ENCODE data around the gene SPAG6.
"Not testable (repeated sequence)": the region's sequence is repeated elsewhere in the genome, so short reads cannot be mapped to it uniquely, and the experiment has no call there.

The SPAG6 gene

DNA sequence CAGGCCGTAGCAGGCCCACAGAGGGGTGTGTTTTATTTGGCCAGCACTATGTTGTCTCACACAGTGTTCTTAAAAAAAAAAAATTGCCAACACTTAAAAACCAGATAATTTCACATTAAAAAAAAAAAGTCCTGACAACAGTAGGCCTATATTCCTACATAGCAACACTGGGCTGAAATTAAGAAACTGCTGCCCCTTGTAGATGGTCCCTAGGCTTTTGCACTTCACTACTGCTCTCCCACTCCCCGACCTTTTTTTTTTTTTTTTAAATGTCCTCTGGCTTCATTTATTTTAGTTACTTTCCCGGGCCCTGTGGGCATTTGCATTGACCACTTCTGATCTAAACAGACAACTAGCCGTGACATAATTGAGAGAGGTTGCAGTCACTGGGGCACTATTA, 36.0 kb downstream of the SPAG6 start:
- DNase-seq = peak; percentile 36

DNA sequence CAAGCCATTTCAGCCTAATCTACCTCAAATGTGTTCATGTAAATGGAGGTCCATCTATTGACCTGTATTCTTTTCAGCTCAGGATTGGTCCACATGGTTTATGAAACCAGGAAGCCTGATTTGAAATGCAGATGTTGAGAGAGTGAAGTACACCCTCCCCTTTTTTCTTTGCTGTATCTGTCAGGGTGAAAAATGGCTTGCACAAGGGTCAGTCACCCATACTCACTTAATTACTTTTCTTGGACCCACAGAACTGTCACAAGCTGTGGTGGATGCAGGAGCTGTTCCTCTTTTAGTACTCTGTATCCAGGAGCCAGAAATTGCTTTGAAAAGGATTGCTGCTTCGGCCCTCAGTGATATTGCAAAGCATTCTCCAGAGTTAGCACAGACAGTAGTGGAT, 41.2 kb downstream of the SPAG6 start:
- peak; percentile 65 for DNase-seq

DNA sequence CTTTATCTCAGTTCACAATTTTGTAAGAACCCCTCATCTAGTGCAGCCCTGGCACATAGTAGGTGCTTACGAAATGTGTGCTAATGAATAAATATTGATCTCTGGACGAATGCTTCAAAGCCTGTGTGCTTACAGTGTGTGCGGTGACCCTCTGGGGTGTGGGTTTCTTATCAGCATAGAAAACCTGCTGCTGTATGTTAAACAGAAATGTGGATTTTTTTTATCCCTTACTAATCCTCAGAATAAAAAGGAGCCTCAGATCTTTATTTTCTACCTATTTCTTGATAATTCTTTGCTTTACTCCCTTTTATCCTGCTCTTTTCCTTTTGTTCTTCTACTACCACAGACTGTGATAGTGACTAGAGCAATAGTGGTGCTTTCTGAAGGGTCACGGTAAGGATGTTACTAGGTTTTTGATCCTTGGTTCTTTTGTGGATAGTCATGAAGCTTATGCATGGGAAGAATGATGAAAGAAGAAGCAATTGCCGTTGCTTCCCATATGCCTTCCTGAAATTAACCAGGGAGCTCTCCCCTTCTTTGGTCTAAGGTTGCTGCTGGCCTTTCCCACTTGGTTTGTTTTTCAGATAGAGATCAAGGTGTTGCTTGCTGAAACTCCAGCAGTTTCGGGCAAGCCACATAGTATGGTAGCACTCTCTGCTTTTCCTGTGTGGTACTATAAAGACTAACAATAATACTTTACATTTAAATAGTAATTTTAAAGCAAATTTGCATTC, 44.7 kb downstream of the SPAG6 start:
- peak; percentile 94 for DNase-seq

DNA sequence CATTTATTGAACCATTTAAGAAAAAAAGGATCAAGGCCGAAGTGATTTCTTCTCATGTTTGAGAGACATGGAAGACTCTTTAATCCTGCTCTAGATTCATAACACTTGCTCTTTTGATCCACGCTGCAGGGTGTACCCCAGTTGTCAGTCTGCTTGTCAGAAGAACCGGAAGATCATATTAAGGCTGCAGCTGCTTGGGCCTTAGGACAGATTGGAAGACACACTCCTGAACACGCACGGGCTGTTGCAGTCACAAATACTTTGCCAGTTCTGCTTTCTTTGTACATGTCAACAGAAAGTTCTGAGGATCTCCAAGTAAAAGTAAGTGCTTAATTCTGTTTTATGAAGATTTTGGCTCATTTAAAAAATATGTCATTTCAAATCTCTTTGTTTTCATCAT, 46.3 kb downstream of the SPAG6 start:
- peak; percentile 61 for DNase-seq

DNA sequence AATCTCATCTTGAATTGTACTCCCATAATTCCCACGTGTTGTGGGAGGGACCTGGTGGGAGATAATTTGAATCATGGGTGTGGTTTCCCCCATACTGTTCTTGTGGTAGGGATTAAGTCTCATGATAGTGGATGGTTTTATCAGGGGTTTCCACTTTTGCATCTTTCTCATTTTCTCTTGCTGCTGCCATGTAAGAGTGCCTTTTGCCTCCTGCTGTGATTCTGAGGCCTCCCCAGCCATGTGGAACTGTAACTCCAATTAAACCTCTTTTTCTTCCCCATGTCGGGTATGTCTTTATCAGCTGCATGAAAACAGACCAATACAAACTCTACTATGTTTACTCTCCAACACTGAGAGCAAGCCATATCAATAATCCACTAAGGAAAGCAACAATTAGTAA, 50.9 kb downstream of the SPAG6 start:
- DNase-seq = peak; percentile 64

DNA sequence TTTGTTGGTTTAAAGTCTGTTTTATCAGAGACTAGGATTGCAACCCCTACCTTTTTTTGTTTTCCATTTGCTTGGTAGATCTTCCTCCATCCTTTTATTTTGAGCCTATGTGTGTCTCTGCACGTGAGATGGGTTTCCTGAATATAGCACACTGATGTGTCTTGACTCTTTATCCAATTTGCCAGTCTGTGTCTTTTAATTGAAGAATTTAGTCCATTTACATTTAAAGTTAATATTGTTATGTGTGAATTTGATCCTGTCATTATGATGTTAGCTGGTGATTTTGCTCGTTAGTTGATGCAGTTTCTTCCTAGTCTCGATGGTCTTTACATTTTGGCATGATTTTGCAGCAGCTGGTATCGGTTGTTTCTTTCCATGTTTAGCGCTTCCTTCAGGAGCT, 61.6 kb downstream of the SPAG6 start:
- DNase-seq = not testable (repeated sequence)

DNA sequence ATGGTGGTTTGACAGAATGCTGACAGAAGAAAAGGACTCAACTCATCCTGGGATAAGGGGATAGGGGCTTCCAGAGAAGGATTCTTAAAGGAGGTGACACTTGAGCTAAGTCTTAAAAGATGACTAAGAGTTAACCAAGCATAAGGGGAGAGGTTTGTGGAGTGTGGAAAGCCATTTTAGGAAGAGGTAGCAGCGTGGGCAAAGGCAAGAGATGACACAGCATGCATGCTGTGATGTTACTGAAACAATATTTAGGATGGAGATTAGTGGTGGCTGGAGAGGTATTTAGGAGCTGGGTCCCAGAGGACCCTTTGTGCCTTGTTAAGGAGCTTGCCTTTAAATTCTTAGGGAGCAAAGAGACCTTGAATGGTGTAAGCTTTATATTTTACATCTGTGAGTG, 65.1 kb downstream of the SPAG6 start:
- DNase-seq = no peak

DNA sequence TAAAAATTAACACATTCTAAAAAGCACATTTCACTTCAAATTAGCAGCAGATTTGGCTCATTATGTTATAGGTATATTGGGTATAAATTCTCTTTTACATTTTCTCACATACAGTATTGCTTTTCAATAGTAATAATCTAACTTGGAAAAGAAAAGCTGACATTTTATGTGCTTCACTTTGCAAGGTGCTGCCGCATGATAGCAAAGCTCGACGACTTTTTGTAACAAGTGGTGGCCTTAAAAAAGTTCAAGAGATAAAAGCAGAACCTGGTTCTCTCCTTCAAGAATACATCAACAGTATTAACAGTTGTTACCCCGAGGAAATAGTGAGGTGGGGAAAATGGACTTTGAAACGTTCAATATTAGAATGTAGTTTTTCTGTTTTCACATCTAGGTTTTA, 65.5 kb downstream of the SPAG6 start:
- DNase-seq = no peak

DNA sequence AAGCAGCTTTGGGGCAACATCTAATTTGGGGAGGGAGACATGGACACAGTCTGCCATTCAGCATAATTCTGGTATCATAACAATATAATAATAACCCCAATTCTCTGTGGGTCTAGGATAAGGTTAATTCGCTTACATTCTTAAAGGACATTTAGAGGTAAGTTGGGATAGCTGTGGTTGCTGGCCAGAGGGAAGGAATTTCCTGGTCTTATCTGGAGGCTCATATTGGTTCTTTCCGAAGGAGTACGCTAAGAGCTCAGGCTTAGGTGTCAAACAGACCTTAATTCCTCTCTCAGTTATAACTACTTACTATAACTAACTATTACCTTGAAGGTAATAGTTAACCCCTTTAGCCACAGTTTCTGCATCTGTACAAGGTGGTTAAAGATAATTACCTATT, 68.8 kb downstream of the SPAG6 start:
- no peak for DNase-seq

DNA sequence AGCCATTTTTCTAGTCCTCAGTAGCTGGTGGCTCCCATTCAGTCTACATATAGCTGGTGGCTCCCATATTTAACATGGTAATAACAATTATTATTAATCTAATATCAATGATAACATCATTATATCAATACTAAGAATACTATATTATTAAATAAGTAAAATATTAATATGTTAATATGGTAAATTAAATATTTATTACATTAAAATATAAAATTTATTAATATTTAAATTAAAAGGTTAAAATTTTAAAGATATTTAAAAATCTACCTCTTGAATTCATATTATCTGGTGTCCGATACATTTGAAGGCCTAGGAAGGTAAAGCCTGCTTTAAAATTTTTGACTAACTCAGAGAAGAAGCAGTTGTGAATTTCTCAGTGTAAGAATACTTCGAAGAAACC, 69.8 kb downstream of the SPAG6 start:
- no peak for DNase-seq

DNA sequence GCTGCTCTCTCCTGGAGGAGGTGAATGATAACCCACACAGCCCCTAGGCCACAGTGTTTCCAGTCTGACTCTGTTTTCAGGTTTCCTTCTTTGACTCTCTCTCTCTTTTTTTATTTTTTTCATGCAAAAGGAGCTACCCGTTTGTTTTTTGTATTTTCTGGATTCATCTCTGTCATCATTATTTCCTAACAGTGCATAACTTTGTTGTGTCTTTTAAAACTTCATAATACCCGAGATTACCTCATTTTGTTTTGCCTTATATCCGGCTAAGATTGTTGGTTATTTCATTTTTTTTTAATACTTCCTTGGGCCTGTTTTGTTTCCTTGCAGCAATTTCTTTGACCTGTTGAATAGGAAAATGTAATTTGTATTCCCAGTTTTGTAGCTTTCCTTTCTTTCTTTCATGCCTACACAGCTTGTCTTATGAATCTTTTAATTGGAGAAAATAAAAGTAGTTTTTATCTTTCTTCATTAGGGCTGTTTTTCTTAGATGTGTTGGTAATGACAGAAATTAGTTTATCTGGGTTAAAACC, 72.5 kb downstream of the SPAG6 start:
- DNase-seq = peak; percentile 28

DNA sequence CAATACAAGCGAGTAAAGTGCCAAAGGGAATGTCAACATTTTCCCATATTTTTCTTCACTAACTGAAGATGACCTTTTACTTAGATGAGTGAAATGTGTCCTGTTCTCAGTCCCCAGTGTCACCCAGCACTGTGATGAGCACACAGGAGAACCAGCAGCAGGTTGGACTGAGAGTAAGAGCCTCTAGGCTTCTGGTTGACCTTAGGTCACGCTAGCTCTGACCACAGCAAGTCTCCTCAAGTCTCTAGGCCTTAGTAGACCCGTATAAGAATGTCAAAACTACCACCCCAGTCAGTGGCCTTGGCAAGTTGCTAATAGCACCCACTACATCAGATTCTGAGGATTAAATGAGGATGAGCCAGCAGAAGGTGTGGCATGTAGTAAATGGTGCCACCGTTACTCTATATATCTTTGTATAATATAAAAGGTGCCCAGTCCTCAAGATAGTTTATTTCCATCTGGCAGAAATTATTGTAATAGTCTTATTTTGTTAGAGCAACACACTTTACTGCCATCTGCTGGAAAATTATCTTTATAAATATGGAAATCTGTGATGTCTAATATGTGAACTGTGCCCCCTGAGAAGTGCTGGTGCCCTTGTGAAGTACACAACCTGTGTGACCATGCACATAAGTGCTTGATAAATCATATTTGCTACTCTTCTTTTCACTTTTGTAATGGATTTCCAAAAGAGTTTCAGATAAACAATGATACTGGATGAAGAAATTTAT, 75.7 kb downstream of the SPAG6 start:
- DNase-seq = peak; percentile 81

DNA sequence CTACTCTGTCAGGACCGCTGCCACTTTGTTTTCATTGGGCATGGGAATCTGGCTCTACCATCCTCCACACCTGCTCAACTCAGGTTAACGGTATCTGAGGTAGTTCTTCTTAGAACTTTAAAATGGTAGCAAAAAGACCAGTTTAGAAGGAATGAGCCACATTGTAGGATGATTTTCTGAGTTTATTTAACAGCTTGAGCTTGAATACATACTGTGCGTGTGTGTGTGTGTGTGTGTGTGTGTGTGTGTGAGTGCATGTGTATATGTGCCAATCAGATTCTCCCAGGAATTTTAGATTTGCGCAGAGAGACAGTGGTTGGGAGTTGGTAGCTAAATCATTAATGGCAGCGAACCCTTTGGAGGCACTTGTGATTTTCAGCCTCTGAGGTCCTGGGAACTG, 81.4 kb downstream of the SPAG6 start:
- no peak for DNase-seq

DNA sequence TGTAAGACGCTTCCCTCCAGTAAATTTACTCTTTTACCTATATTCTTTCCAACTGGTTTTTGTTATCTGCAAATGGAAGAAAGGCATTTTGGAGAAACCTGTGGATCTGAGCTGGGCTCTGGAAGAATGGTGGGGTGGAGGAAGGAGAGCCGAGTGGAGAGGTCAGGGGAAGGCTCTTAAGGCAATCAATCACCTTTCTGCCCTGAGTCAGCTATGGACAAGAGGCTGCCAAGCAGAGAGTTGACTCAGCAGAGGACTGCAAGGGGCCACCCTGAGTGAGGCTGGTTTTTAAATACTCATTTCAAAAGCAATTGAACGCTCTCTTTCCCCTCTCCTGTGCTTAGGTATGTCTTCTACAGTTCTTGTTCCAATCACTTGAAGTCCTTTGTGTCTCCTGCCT, 81.8 kb downstream of the SPAG6 start:
- DNase-seq = no peak

DNA sequence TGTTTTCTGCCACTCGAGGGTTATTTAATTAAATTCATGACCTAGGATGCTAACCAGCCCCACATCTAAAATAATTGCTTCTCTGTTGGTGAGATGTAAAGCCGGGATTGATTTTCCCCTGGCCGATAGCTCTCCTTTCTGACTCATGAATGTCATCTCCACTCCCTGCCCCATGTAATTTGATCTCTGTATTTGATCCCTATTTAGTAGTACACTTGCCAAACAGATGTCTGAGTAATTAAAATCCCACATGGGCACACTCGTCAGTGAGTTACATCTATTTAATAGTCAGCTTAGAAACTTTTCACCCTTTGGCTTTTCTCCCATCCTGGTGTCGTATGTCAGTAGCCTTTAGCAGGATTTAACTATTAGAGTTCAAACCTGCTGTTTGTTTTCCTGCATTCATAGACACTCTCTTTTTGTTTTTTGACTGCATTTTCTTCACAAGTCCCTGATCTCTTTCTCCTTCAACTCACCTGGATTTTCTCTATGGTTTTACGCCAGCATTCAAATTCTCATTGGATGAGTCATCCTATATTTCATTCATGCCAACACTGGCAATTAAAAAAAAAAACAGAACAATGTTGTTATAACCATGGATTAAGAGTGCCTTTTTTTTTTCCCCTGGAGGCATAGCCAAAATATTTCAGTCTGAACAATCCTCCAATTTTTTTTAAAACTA, 82.7 kb downstream of the SPAG6 start:
- no peak for DNase-seq

DNA sequence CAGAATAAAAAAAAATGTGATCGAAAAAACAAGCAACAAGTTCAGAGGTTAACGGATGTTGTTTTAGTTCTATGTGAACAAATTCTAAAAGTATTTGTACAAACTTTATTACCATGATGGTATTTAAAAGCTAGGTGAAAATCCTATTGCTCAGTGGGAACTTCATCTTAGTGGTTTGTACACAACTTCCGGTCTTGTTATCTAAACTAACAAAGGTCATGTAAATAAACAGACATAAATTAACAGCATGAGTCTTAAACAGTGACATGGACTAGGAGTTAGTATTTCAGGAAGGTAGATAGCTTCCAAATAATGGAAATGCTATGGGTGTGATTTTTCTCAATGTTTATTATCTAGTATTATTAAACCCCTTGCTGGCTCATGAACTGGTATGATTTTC, 83.8 kb downstream of the SPAG6 start:
- DNase-seq = no peak

DNA sequence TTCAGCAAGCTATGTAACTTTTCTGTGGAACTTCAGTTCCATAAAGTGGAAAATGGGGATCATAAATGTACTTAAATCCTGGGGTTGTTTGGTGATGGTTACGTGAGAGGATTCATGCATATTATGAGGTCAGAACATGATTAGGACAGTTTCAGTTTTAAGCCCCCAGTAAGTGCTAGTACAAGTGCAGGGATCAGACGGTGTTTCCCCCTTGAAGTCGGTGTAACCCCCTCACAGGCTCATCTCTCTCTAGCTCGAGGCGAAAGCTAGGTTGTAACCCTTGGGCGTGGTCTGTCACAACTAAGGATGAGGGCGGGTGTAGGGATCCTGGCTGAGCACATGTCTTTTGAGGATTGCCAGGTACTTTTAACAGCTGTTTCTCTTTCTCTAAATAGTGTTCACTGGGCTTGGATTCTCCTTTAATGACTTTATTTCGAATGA, 84.7 kb downstream of the SPAG6 start:
- no peak for DNase-seq

DNA sequence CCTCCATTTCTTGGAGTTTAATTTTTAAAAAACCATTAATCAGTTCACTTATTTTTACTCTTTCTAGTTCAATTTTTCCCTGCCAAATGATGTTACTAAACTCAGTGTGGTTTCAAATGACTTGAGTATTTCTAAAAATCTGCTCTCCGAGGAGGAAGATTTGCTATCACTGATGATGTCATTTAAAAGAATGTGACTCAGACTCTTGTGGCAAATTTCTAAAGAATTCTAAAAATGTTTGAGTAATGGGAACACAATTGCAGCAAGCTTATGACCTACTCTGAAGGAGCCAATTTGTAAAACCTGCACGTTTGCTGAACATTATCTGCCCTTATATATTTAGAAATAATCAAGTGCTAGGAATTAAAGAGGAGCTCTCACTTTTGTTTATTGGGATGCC, 88.6 kb downstream of the SPAG6 start:
- DNase-seq = peak; percentile 76

DNA sequence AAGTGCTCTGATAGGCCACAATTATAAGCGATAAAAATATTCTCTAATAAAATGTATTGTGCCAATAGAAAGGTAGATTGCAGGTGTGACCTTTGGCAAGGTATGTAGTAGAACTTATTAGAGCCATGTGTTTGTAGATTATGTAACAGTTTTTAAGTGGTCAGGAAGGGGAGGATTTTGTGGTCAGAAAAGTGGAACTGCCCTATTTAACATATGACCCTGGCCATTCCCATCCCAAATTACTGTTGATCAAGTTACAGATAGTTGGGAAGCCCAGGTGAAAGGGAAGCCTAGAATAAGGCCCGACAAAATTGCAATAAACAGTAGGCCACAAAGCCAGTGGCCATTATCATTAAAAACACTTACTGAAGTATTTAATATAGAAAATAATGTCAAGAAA, 89.2 kb downstream of the SPAG6 start:
- DNase-seq = peak; percentile 43

DNA sequence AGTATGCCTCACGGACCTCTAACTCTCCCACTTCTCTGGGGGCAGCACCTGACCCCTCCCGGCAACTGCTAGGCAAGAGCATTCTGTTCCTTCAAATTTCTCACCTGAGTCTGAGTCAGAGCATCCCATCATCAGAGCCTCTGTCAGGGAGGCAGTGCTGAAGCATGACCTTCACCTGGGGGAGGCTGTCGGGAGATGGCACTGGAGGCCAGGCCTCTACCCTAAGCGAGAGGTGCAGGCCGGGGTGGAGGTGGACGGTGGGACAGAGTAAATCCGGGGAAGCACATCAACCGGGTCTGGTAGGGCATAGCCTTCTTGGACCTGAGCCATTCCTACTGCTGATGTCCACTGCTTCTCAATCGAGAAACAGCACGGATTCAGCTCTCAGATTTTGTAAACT, 90.4 kb downstream of the SPAG6 start:
- no peak for DNase-seq

DNA sequence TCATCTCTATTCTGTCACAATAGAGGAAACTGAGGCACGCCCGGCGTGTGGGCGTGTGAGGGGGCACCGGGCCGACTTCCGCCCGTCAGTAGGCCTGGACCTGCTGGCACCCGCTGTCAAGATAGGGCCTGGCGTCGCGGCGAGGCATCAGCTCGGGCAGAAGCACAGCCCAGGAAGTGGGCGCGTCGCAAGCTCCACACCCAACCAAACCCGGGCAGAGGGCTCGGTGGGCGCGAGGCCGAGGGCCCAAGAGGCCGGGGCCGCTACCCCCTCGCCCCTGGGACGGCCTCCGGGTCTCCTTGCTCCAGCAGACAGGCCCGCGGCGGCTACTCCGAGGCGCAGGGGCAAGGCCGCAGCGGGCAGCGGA, 91.2 kb downstream of the SPAG6 start:
- DNase-seq = no peak

DNA sequence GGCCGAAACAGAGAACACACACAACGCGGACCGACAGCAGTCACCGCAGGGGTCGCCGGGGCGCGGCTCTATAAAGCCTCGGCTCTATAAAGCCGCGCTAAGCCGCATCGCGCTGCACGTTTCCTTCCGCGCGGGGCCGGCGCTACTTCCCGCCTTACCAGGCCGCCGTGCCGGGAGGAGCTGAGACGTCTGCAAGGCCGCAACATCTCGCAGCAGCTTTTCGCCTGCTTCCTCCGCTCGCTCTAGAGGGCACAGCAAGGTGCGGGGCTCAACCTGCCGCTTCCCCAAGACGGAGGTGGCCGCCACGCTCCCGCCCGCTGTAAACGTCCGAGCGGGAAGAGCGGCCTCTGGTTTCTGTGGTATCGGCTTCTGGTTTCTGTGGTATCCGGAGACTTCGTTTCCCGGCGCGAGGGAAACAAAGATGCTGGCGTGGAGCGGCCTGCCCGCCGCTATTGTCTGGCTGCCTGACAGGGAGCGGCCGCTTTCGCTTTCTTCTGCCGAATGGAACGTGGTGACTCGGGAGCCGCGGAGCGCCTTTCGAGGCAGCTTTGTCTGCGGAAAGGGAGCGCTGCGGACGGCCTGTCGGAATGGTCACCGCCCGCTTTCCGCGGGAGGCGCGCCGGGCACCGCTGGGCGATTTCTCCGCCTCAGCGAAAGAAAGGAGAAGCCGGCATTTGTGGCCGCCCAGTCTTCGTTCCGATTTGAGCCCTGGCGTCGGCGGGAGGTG, 91.8 kb downstream of the SPAG6 start:
- DNase-seq = peak; percentile 92

Measured in OCI-M1 (cell line).